Astrocyte of the spinal cord (primary cell): ENCODE data around the gene LZTFL1.

Experiments used
- DNase-seq: peaks from one replicate; pipeline ENCODE4 v3.0.0; 2011; ENCODE audit warnings: low read depth, low spot score
- H3K4me3 ChIP-seq: 2 replicates; pipeline ENCODE4 v1.5.1; 2011; ENCODE audit warnings: low read depth, mild to moderate bottlenecking, low read length, moderate library complexity
- CTCF ChIP-seq: IDR thresholded peaks from 2 replicates; pipeline ENCODE4 v1.5.1; 2012; ENCODE audit warnings: low read depth, mild to moderate bottlenecking, low read length, inconsistent platforms
- in situ Hi-C: cut with HindIII; loops from 2 replicates; pipeline ENCODE4 v1.10.0; 2017; ENCODE audit warnings: low sequenced_read_pairs

LZTFL1 gene

GRCh38 chr3:45782381-45782780 is 59.5 kb downstream of the LZTFL1 start:
- no peak for TF ChIP-seq CTCF
- in situ Hi-C loops, result no loop called here
- DNase-seq, result no peak
- H3K4me3 ChIP-seq, result no peak overlapping the region

- in situ Hi-C loops, result no loop called here
- H3K4me3 ChIP-seq, result no peak overlapping the region
- no peak for DNase-seq
- TF ChIP-seq CTCF, result no peak
Measured at GRCh38 chr3:45781841-45782240, 60.1 kb downstream of the LZTFL1 start.

- TF ChIP-seq CTCF, result no peak
- no peak for DNase-seq
- H3K4me3 ChIP-seq, result no peak overlapping the region
- in situ Hi-C loops, result no loop called here
Measured at GRCh38 chr3:45781271-45781670, 60.6 kb downstream of the LZTFL1 start.

- H3K4me3 ChIP-seq, result no peak overlapping the region
- in situ Hi-C loops, result no loop called here
- no peak for DNase-seq
- no peak for TF ChIP-seq CTCF
Measured at GRCh38 chr3:45779746-45780735, 61.9 kb downstream of the LZTFL1 start.

- no peak for TF ChIP-seq CTCF
- no peak for DNase-seq
- no peak overlapping the region for H3K4me3 ChIP-seq
- in situ Hi-C loops, result no loop called here
Measured at GRCh38 chr3:45778761-45779201, 63.1 kb downstream of the LZTFL1 start.

GRCh38 chr3:45777746-45778386 is 64.1 kb downstream of the LZTFL1 start:
- H3K4me3 ChIP-seq, result no peak overlapping the region
- in situ Hi-C loops, result no loop called here
- no peak for DNase-seq

More at GRCh38 chr3:45777746-45778386, 64.1 kb downstream of the LZTFL1 start:
- no peak for TF ChIP-seq CTCF
